ENCODE results near the gene DGCR6L.
"Not testable (repeated sequence)": the region's sequence is repeated elsewhere in the genome, so short reads cannot be mapped to it uniquely, and the experiment has no call there.

- TF ChIP-seq, protein P1, sequence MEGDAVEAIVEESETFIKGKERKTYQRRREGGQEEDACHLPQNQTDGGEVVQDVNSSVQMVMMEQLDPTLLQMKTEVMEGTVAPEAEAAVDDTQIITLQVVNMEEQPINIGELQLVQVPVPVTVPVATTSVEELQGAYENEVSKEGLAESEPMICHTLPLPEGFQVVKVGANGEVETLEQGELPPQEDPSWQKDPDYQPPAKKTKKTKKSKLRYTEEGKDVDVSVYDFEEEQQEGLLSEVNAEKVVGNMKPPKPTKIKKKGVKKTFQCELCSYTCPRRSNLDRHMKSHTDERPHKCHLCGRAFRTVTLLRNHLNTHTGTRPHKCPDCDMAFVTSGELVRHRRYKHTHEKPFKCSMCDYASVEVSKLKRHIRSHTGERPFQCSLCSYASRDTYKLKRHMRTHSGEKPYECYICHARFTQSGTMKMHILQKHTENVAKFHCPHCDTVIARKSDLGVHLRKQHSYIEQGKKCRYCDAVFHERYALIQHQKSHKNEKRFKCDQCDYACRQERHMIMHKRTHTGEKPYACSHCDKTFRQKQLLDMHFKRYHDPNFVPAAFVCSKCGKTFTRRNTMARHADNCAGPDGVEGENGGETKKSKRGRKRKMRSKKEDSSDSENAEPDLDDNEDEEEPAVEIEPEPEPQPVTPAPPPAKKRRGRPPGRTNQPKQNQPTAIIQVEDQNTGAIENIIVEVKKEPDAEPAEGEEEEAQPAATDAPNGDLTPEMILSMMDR (IDR thresholded peaks at IDR 0.05; ENCODE audit: insufficient read depth, low read depth, low read length) = not testable (repeated sequence)
- TF ChIP-seq EZH2 (IDR thresholded peaks at IDR 0.05; ENCODE audit: insufficient read depth, low read length) = not testable (repeated sequence)
These were observed 8.7 kb upstream of the DGCR6L start for GRCh38 chr22:20328569-20328930.

All from astrocyte (in vitro differentiated cells and primary cell).